Tibial nerve (tissue), 4 donors: ENCODE results near the gene RNF183. TPM values are rescaled to one million over a fixed set of nuclear protein-coding genes. Genes with fewer than 3 reads are reported as not detected.

Experiments
- DNase-seq, 2 donors: peaks; one replicate each; pipeline ENCODE4 v3.0.0-alpha.2; 2019; ENCODE audit warnings: low spot score in 2 of 2
- H3K27ac ChIP-seq, 4 donors: fragments of 200-600 bp; sonication (generic) in 3 of 4; one replicate each; pipeline ENCODE4 v1.5.1; 2017 to 2019; ENCODE audit warnings: mild to moderate bottlenecking in 1 of 4
- H3K27me3 ChIP-seq, 2 donors: fragments of 200-600 bp; sonication (generic) in 1 of 2; one replicate each; pipeline versions ENCODE4 v1.5.1 to v1.6.0; 2017 to 2019
- H3K36me3 ChIP-seq, 3 donors: fragments of 200-600 bp; sonication (generic); one replicate each; pipeline ENCODE4 v1.5.1; 2018 to 2019
- H3K4me1 ChIP-seq, 4 donors: fragments of 200-600 bp; sonication (generic) in 3 of 4; one replicate each; pipeline ENCODE4 v1.5.1; 2017 to 2019
- H3K4me3 ChIP-seq, 4 donors: fragments of 200-600 bp; sonication (generic) in 3 of 4; one replicate each; pipeline ENCODE4 v1.5.1; 2017 to 2019; ENCODE audit warnings: mild to moderate bottlenecking in 1 of 4, moderate library complexity in 1 of 4
- H3K9me3 ChIP-seq, 4 donors: fragments of 200-600 bp; sonication (generic) in 3 of 4; one replicate each; pipeline ENCODE4 v1.5.1; 2017 to 2019
- EP300 ChIP-seq, 2 donors: sonication (generic); formaldehyde crosslinking; IDR thresholded peaks; one replicate each; pipeline ENCODE4 v1.6.1; 2017; ENCODE audit warnings: antibody characterized with exemption in 2 of 2, mild to moderate bottlenecking in 1 of 2
- POLR2A ChIP-seq, 2 donors: fragments of 450-650 bp; IDR thresholded peaks; one replicate each; pipeline ENCODE4 v1.6.1; 2017; ENCODE audit warnings: antibody characterized with exemption in 2 of 2, mild to moderate bottlenecking in 2 of 2, moderate library complexity in 2 of 2
- WGBS, 2 donors: methylation state at CpG; one replicate each; pipeline ENCODE4 v1.1.5; 2018; 5-methylcytosine and 5-hydroxymethylcytosine counted together
- total RNA-seq, 4 donors: library from RNA; depleted of rRNA; stranded (reverse); fragments of >200 nt; gene quantifications; one replicate each; pipeline ENCODE4 v1.1.0, GENCODE V29; 2016
- TF ChIP-seq, protein P1 (sequence below), 5 experiments: fragments of 200-600 bp in 3 of 5; fragments of 450-650 bp in 2 of 5; sonication (generic) in 3 of 5; IDR thresholded peaks; one replicate each; pipeline ENCODE4 v1.5.1; 2016 to 2019; ENCODE audit warnings: antibody characterized with exemption in 5 of 5, mild to moderate bottlenecking in 3 of 5, moderate library complexity in 2 of 5

RNF183 gene
- total RNA-seq, 4 donors from 2014 or later: 0.20 TPM; not detected in 3

- DNase-seq: peak; percentile 97 to 98
- 0 to 1% methylated on average over 46 to 54 of the region's 63 CpGs for WGBS, 2 donors
- Histone ChIP-seq H3K27me3 (no peaks in the 10 kb centered on the region), H3K27ac (peak within 1 kb of the TSS; percentile 91 to 97 (median 94)), H3K36me3 (peaks cover 2 to 66% (median 17%) of the 10 kb centered on the region in 3 donors), H3K9me3 (no peaks in the 10 kb centered on the region), H3K4me3 (peak within 1 kb of the TSS; percentile 72 to 78 (median 77)), H3K4me1 (peaks cover 5 to 40% (median 10%) of the 10 kb centered on the region in 4 donors)
- TF ChIP-seq EP300 (IDR thresholded peaks at IDR 0.05) (peak; percentile 99), POLR2A (IDR thresholded peaks at IDR 0.05) (peak; percentile 92 to 94)
- TF ChIP-seq, protein P1, sequence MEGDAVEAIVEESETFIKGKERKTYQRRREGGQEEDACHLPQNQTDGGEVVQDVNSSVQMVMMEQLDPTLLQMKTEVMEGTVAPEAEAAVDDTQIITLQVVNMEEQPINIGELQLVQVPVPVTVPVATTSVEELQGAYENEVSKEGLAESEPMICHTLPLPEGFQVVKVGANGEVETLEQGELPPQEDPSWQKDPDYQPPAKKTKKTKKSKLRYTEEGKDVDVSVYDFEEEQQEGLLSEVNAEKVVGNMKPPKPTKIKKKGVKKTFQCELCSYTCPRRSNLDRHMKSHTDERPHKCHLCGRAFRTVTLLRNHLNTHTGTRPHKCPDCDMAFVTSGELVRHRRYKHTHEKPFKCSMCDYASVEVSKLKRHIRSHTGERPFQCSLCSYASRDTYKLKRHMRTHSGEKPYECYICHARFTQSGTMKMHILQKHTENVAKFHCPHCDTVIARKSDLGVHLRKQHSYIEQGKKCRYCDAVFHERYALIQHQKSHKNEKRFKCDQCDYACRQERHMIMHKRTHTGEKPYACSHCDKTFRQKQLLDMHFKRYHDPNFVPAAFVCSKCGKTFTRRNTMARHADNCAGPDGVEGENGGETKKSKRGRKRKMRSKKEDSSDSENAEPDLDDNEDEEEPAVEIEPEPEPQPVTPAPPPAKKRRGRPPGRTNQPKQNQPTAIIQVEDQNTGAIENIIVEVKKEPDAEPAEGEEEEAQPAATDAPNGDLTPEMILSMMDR (IDR thresholded peaks at IDR 0.05): peak in 2 of 5 experiments; percentile 26 to 38
These were observed 27.7 kb downstream of the RNF183 start, which contains the start of the genes CDC26 and PRPF4 for GRCh38 chr9:113275157-113276131. CDC26 (minus strand) TSS chr9:113275572; CDS start chr9:113272507, 3,065 bp downstream. PRPF4 (plus strand) TSS chr9:113275658; CDS start chr9:113275744, 86 bp downstream.

GRCh38 chr9:113274474-113275156 lies 28.6 kb downstream of the RNF183 start:
- Histone ChIP-seq H3K27me3 (no peaks in the 10 kb centered on the region), H3K36me3 (peaks cover 2 to 66% (median 22%) of the 10 kb centered on the region in 3 donors), H3K27ac (peak overlapping the region; percentile 91 to 97 (median 94)), H3K4me3 (peak overlapping the region; percentile 72 to 78 (median 77)), H3K9me3 (no peaks in the 10 kb centered on the region), H3K4me1 (peaks cover 5 to 40% (median 10%) of the 10 kb centered on the region in 4 donors)
- 1 to 2% methylated on average over 15 of the region's 15 CpGs for WGBS, 2 donors
- peak in 1 of 2 donors; percentile 64 for DNase-seq
- TF ChIP-seq EP300 (IDR thresholded peaks at IDR 0.05) (no peak), POLR2A (IDR thresholded peaks at IDR 0.05) (no peak)
- TF ChIP-seq, protein P1 (IDR thresholded peaks at IDR 0.05): peak; percentile 51 to 77 (median 64)

- H3K4me3 ChIP-seq: no peak overlapping the region
- H3K9me3 ChIP-seq: no peaks in the 10 kb centered on the region
- DNase-seq: no peak
- peaks cover 0 to 10% (median 0%) of the 10 kb centered on the region in 4 donors for H3K4me1 ChIP-seq
- peaks cover 2 to 82% (median 26%) of the 10 kb centered on the region in 3 donors for H3K36me3 ChIP-seq
- H3K27ac ChIP-seq: no peak overlapping the region
- TF ChIP-seq POLR2A (IDR thresholded peaks at IDR 0.05) (no peak), EP300 (IDR thresholded peaks at IDR 0.05) (no peak)
- TF ChIP-seq, protein P1 (IDR thresholded peaks at IDR 0.05): no peak
- no peaks in the 10 kb centered on the region for H3K27me3 ChIP-seq
- WGBS, 2 donors: 90 to 93% methylated on average over 2 of the region's 2 CpGs
These were observed 33.3 kb downstream of the RNF183 start for GRCh38 chr9:113269871-113270270.

DNA sequence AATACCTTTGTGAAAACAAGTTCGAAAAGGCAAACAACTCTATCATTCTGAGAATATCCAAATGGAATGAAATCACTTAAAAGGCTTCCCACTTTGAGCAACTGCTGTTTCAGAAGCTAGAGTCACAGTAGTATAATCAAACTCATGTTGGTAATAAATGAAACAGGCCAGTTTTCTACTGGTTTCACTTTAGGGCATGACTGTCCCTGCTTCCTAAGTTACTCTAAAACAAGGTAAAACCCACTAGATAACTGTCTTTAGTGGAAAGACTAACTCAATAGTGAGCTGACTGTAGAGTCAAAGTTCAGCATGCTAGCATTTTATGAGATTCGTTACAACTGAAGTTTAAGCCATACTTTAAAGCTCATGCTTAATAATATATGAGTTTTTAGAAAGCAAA lies 33.8 kb downstream of the RNF183 start:
- H3K9me3 ChIP-seq: no peaks in the 10 kb centered on the region
- 92 to 94% methylated on average over 2 of the region's 2 CpGs for WGBS, 2 donors
- peaks cover 0 to 6% (median 0%) of the 10 kb centered on the region in 4 donors for H3K4me1 ChIP-seq
- H3K36me3 ChIP-seq: peaks cover 2 to 84% (median 26%) of the 10 kb centered on the region in 3 donors
- no peak for DNase-seq
- H3K27ac ChIP-seq: no peak overlapping the region
- H3K27me3 ChIP-seq: no peaks in the 10 kb centered on the region
- TF ChIP-seq, protein P1 (IDR thresholded peaks at IDR 0.05): no peak
- no peak overlapping the region for H3K4me3 ChIP-seq
